Fibroblast of lung (primary cell): Measurements from ENCODE around the gene UXS1. TPM values are rescaled to one million over a fixed set of nuclear protein-coding genes. Genes with fewer than 3 reads are reported as not detected.

Experiments
- DNase-seq, 2 donors: peaks; one replicate each; pipeline versions ENCODE4 v3.0.0 to v3.0.0-alpha.2; 2010; ENCODE audit warnings: low read depth in 2 of 2
- H2AFZ ChIP-seq: 2 replicates; pipeline ENCODE4 v1.5.1; 2012; ENCODE audit warnings: low read length, control low read depth, inconsistent platforms
- H3K27ac ChIP-seq: 2 replicates; pipeline ENCODE4 v1.5.1; 2011; ENCODE audit warnings: low read length, control low read depth; ENCODE audit not compliant: insufficient read depth
- H3K27me3 ChIP-seq: 2 replicates; pipeline ENCODE4 v1.5.1; 2011; ENCODE audit warnings: mild to moderate bottlenecking, low read length; ENCODE audit not compliant: control insufficient read depth, insufficient read depth
- H3K36me3 ChIP-seq: 2 replicates; pipeline ENCODE4 v1.5.1; 2011; ENCODE audit warnings: low read length; ENCODE audit not compliant: control insufficient read depth, insufficient read depth
- H3K4me1 ChIP-seq: 2 replicates; pipeline ENCODE4 v1.5.1; 2011; ENCODE audit warnings: low read length; ENCODE audit not compliant: control insufficient read depth, insufficient read depth; ENCODE audit errors: extremely low read depth
- H3K4me2 ChIP-seq: 2 replicates; pipeline ENCODE4 v1.5.1; 2011; ENCODE audit warnings: low read length, control low read depth; ENCODE audit not compliant: insufficient read depth; ENCODE audit errors: extremely low read depth
- H3K4me3 ChIP-seq, 4 experiments: fragments of 200-600 bp in 1 of 4; sonication (generic) in 1 of 4; replicated peaks in 1 of 4; 2 replicates each; pipeline ENCODE4 v1.5.1; 2011 to 2016; ENCODE audit warnings: low read length in 4 of 4, low read depth in 3 of 4, mild to moderate bottlenecking in 3 of 4, control low read depth in 2 of 4, inconsistent platforms in 1 of 4, mixed read lengths in 1 of 4; ENCODE audit not compliant: insufficient read depth in 1 of 4; ENCODE audit errors: control extremely low read depth in 1 of 4
- H3K79me2 ChIP-seq: 2 replicates; pipeline ENCODE4 v1.5.1; 2012; ENCODE audit warnings: mild to moderate bottlenecking, low read length, inconsistent platforms; ENCODE audit not compliant: control insufficient read depth, insufficient read depth
- H3K9ac ChIP-seq: 2 replicates; pipeline ENCODE4 v1.5.1; 2011; ENCODE audit warnings: mild to moderate bottlenecking, low read length, control low read depth; ENCODE audit not compliant: insufficient read depth
- H3K9me3 ChIP-seq: 2 replicates; pipeline ENCODE4 v1.5.1; 2012; ENCODE audit warnings: low read depth, low read length; ENCODE audit not compliant: control insufficient read depth, insufficient read depth
- H4K20me1 ChIP-seq: 2 replicates; pipeline ENCODE4 v1.5.1; 2011; ENCODE audit warnings: low read length; ENCODE audit not compliant: control insufficient read depth, insufficient read depth; ENCODE audit errors: extremely low read depth
- CTCF ChIP-seq, 2 donors: IDR thresholded peaks in 1 of 2; conservative IDR thresholded peaks in 1 of 2; 1 replicate in 1 of 2; 2 replicates in 1 of 2; pipeline ENCODE4 v1.5.1; 2011 to 2012; ENCODE audit warnings: low read length in 2 of 2, control low read depth in 1 of 2, inconsistent platforms in 1 of 2, low read depth in 1 of 2, mild to moderate bottlenecking in 1 of 2
- EZH2 ChIP-seq: IDR thresholded peaks from 2 replicates; pipeline ENCODE4 v1.5.1; 2012; ENCODE audit warnings: low read length, control low read depth, mild to moderate bottlenecking; ENCODE audit errors: missing control alignments
- polyA plus RNA-seq, 2 donors: library from polyadenylated mRNA; depleted of rRNA in 1 of 2; stranded (reverse) in 1 of 2; unstranded in 1 of 2; fragments of >200 nt; gene quantifications; 2 replicates each; pipeline ENCODE4 v1.2.1, GENCODE V29; 2011 to 2012; ENCODE audit warnings: missing spikeins in 1 of 2
- total RNA-seq: library from RNA; depleted of rRNA; stranded (reverse); fragments of >200 nt; gene quantifications from 2 replicates; pipeline ENCODE4 v1.2.1, GENCODE V29; 2014

UXS1 gene
- total and polyA plus RNA-seq, 2 donors (not counting 1 experiment from before 2014, with no cell fraction given), result 23.1 to 59.8 TPM

- Histone ChIP-seq H3K27me3 (no peaks in the 10 kb centered on the region), H4K20me1 (no peaks in the 10 kb centered on the region), H3K4me3 (no peak overlapping the region), H3K36me3 (peaks cover 2% of the 10 kb centered on the region), H3K4me1 (no peaks in the 10 kb centered on the region), H3K9ac (no peak overlapping the region), H3K9me3 (no peaks in the 10 kb centered on the region), H3K27ac (no peak overlapping the region), H3K79me2 (no peaks in the 10 kb centered on the region), H3K4me2 (no peak overlapping the region), H2AFZ (no peak overlapping the region)
- DNase-seq, result no peak
- no peak for TF ChIP-seq CTCF (conservative IDR thresholded peaks at IDR 0.05 in 1 of 2, IDR thresholded peaks at IDR 0.05 in 1 of 2; ENCODE audit: low read depth in 1 of 2, low read length in 2 of 2)
- TF ChIP-seq EZH2, result no peak
Measured at GRCh38 chr2:106120432-106120831, 73.7 kb downstream of the UXS1 start.

GRCh38 chr2:106119074-106119473 lies 75.0 kb downstream of the UXS1 start:
- DNase-seq, result no peak
- Histone ChIP-seq H3K36me3 (peaks cover 2% of the 10 kb centered on the region), H3K27ac (no peak overlapping the region), H3K79me2 (no peaks in the 10 kb centered on the region), H3K4me2 (no peak overlapping the region), H3K27me3 (no peaks in the 10 kb centered on the region), H4K20me1 (no peaks in the 10 kb centered on the region), H3K4me1 (peaks cover 4% of the 10 kb centered on the region), H3K4me3 (no peak overlapping the region), H3K9ac (no peak overlapping the region), H3K9me3 (no peaks in the 10 kb centered on the region), H2AFZ (no peak overlapping the region)
- TF ChIP-seq CTCF (conservative IDR thresholded peaks at IDR 0.05 in 1 of 2, IDR thresholded peaks at IDR 0.05 in 1 of 2; ENCODE audit: low read depth in 1 of 2, low read length in 2 of 2) (no peak), EZH2 (no peak)

- Histone ChIP-seq H2AFZ (no peak overlapping the region), H3K4me2 (no peak overlapping the region), H3K79me2 (no peaks in the 10 kb centered on the region), H3K36me3 (peaks cover 2% of the 10 kb centered on the region), H3K27ac (no peak overlapping the region), H3K9me3 (no peaks in the 10 kb centered on the region), H3K4me3 (no peak overlapping the region), H3K4me1 (peaks cover 4% of the 10 kb centered on the region), H3K9ac (no peak overlapping the region), H4K20me1 (no peaks in the 10 kb centered on the region), H3K27me3 (no peaks in the 10 kb centered on the region)
- TF ChIP-seq EZH2 (no peak), CTCF (conservative IDR thresholded peaks at IDR 0.05 in 1 of 2, IDR thresholded peaks at IDR 0.05 in 1 of 2; ENCODE audit: low read depth in 1 of 2, low read length in 2 of 2) (no peak)
- peak in 1 of 2 donors; percentile 24 for DNase-seq
Measured at GRCh38 chr2:106117882-106118684, 76.0 kb downstream of the UXS1 start.
